GM18519 (cell line): ENCODE measurements around the gene KIAA0319L.

ENCODE experiments used
- ATAC-seq: cut with Tn5 transposase; IDR thresholded peaks from one replicate; pipeline ENCODE4 v1.9.1; 2021; ENCODE audit warnings: mild to moderate bottlenecking, moderate library complexity; ENCODE audit not compliant: unreplicated experiment, low FRiP score

The KIAA0319L gene

DNA sequence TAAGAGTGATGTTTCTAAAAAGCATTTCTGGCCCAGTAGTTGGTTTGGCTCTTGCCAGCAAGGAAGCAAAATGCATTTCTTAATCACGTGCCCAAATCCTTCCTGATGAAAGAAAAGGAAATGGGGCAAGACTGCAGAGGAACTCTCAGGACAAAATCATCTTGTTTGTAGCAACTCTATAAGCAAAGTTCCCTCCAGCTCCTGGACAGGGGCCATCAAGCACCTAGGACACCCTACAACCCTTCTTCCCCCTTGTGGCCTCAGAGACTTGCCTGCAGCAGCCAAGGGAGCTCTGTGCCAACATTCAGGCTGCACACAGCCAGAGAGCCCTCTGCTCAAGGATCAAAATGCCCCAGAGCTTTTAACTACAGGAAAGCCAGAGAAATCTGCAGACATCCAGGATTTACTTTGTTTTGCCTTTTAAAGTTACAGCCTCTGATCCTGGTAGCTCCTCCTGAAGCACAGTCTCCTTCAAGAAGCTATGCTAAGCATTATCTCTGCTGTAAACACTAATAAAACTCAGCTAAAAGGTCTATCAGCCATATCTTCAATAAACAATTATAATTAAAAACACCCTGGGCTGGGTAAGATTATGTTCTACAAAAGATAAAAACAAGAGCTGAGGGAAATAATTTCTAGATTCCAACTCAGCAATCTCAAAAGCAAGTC, 105.0 kb downstream of the KIAA0319L start:
- no peak for ATAC-seq

DNA sequence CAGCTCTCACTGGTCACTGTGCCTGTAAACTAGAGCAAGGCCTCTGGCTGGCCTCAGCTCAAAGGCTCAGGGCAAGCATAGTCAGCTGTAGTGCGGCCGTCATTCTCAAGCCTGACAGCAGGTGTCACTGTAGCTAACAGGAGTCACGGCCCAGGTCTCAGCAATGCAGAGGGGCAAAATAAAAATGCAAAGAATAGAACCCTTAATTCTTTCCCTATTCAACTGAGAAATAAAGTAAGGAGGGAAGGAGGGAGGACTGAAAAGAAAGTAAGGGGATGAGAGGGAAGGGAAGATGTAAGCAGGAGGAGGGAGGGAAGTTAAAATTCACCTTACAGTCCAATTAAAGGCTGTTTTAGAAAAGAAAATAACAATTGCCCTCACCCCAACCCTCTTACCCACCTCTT, 106.1 kb downstream of the KIAA0319L start:
- no peak for ATAC-seq

DNA sequence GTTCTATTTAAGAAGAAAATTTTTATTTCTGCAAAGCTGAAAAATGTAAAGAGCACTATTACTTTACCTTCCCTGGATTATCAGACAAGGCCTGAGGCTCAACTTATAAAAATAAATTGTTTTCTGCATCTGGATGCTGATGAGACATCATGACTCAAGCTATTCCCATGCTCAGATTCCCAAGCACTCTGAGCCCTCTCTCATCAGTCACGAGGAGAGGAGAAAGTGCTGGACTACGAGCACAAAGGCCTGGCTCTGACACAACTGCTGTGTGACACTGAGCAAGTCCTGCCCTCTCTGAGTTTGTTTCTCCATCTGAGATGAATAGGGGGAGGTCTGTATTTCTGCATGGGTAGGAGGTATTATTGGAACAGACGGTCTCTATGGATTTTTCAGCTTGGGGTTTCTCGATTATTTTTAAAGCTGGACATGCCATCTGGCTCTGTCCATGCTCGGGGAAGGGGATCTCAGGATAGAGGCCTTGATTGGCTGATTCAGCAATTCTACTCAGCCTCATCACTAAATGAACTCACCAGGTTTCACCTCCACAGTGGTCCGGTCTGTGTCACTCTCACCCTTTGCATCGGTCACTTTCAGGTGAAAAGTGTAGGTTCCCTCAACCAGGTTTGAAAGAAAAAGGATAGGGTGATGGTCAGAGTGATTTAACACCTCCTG, 107.7 kb downstream of the KIAA0319L start:
- no peak for ATAC-seq

DNA sequence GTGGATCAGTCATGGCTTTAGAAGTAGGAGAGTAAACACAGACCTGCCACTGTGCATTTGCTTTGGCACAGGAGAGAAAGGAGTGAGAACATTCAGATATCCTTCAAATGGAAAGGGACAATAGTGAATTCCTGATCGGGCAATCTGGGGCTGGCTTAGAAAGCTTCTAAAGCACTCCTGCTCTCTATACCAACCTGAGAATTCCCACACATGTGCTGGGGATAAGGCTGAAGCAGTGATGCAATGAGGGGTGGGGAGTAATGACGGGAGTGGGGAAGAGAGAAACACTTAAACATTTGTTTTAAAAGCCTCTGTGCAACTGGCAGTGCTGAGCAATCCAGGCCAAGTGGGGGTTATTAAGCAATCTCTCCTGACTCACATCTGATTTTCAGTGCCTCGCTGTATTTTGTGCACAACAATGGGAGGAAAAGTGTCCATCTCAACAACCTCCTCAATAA, 108.8 kb downstream of the KIAA0319L start:
- ATAC-seq = no peak

DNA sequence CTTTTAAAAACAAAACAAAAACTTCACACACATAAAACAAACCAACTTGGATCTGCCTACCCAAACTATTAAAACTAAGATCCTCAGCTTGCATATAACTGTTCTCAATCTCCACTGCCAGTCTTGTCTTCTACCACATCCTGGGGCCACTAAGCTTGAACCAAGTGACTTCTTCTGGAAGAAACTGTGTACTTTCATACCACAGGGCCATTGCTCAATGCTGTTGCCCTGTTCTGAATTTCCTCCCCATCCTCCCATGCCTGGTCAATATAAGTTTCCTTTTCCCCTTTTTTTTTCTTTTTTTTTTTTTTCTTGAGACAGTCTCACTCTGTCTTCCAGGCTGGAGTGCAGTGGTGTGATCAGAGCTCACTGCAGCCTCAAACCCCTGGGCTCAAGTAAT, 109.9 kb downstream of the KIAA0319L start:
- ATAC-seq = no peak

DNA sequence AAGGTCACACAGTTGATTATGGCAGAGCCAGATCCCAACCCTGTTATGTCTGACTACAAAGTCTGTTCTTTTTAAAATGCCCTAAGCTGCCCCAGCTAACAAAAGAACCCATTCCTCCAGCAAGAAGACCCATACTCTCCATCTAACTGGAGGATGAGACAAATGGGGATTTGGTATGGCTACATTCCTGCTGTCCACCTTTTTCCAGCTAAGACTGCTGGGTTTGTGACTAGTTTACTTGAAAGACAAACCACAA, 112.8 kb downstream of the KIAA0319L start:
- ATAC-seq = no peak

DNA sequence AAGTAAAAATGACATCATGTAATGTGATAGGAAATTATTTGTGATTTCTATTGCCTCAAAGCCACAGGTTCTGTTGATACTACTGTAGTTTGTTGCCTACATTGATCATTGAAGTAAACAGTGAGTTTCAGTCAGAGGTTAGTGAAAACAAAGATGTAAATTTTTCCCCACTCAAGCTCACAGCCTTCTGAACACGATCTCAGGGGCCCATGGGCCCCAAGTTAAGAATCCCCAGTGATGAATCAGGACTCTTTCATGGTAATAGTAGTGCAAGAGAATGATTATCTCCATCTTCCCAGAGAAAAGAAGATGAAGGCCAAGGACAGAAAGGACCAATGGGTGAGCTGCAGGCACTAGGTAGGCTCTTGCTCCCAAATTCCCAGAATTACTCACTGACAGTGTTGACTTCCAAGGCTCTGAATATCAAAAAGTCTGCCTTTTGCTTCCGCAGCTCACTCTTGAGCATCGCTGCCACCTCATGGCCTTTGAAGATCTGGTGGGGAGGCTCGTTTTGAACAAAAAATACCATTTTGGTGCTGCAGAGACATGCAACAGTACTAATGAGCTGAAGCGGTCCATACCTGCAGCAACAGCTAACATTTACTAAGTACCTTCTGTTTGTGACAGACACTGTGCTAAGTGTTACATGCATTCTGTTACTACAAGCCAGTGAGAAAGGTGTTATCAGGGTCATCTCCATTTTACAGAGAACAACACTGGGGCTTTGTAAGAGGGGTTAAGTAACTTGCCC, 113.3 kb downstream of the KIAA0319L start:
- ATAC-seq = no peak

DNA sequence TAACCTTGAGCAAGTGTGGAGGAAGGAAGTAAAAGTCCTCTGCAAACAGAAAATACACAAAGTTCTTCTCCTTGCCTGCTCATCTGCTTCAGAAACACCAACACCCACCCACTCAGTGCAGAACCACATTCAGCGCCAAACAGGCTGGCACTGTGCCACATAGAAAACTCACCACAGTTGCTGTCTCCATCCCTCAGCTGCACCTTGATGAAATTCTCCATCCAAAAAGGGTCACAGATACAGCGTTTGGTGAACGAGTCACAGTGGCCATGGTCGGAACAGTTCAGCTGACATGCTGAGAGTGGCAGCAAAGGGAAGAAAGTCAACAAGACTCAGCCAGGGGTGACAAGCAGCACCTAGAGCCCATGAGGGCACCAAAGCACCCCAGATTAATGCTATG, 114.5 kb downstream of the KIAA0319L start:
- ATAC-seq = no peak

DNA sequence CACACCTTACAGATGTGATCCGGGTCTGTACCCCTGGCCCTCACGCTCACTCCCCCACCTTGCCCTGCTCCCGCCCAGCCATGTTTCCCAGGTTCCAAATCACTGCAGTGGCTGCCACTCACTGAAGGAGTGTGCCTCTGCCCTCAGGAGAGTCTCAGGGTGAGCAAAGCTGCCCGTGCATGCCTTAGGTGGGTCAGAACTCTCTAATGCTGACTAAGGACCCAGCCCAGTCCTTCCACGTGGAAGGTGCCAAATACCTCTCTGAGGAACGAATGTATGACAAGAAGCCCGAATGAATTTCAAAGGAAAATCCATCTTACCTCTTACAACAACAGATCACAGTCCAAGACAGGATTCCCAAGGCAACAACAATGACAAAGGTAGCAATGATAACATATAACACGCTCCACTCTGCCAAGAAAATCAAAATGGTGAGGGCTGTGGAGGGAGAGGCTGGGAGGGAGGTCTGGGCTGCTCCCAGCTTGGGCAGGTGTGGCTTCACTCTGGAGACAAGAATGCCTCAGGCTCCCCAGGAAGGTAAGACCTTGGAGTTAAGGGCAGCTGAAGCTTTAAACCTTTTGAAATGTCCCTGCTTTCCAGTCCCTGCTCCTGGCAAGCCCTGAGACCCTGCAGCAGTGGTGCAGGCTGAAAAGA, 115.2 kb downstream of the KIAA0319L start:
- no peak for ATAC-seq

DNA sequence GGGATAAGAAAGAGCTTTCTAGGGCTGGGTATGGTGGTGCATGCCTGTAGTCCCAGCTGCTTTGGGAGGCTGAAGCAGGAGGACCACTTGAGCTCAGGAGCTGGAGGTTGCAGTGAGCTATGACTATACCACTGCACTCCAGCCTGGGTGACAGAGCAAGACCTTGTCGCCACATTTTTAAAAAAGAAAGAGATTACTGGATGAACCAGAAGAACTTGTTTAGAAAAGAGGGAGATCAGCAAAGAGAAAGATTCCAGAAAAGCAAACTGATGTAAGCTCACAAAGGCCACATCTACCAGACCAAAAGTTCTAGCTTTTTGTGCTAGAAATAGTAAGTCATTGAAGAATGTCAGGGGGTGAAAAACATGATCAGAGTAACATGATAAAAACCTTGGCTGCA, 117.6 kb downstream of the KIAA0319L start:
- ATAC-seq = no peak

DNA sequence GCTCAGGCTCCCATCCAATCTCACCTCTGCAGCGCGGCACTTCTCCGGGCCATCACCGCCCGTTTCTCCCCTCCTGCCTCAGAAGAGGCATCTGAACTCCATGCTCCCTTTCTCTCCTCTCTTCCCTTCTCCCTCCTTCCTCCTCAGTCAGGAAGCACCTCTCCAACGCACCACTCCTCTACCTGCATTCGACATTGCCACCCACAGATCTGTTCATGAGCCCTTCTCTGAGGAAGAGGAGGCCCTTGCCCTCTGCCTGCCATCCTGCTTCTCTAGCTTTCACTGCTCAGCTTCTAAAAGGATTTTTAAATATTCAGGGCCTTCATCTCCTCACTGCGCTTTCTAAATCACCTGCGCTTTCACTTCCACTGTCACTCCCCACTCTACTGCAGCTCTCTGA, 120.0 kb downstream of the KIAA0319L start:
- no peak for ATAC-seq

DNA sequence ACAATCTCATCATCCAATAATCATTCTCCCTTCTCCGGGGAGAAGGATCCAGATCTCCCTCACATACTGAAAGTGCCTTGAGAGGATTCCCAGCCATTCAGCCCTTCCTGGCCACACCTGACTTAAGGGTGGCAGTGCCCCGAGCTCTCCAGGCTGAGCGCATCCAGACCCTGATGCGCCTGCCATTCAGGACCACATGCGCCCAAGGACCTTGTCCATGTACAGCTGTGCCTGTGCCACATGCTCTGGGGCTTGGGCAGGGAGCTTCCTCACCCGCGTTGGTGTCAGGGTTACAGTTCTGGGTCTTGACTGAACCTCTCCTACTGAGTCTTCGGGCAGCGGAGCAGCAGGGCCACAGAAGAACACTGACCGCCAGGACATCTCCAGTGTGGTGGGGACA, 121.1 kb downstream of the KIAA0319L start:
- no peak for ATAC-seq

DNA sequence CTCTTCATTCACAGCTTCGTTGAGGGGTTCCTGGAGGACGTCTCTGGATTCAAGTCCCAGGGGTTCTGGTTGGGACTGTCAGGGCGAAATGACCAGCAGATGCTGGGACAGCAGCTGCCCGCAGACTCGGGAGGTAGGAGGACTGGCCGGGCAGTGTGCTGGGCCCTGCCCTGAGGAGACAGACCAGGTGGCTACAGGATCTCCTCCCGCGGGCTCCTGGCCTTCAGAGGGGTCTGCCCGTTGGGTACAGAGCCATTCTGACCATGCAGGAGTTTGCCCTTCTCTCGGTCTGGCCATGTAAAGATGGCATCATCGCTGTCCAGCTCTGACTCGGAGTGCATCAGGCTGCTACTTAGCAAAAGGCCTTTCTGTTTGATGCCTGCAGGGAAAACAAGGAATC, 122.5 kb downstream of the KIAA0319L start:
- no peak for ATAC-seq

DNA sequence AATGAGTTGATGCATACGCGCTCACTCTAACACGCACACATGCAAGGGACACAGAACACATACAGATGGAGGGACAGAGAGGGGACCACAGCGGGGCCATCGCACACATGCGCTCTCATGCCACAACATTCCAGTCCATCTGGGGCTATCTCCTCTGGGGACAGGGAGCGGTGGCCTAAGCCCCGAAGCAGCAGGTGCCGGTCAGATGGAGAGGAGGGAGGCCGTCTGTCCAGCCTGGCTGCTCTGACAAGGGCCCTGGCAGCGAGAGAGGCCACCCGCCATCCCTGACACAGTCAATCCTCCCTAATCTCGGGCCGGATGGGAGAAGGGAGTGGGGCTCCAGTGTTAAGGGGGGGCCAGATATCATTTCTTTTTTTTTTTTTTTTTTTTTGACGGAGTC, 123.5 kb downstream of the KIAA0319L start:
- ATAC-seq = no peak

DNA sequence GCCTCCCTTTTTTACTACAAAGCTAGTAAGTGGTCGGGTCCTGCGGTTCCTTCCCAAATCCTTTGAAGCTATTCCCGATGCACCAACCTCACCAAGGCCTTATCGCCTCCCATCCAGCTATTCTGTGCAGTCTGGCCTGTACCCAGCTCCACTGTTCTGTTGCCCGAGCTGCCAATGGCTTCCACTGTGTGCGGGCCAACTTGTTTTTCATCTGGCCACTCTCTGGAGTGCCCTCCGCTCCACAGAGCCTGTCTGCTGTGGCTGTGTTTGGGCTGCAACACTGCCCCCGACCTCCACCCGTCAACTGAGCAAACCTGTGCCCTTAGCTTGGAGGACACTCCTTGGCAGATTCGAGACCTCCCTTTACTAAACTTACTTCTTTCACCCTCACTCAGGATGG, 125.0 kb downstream of the KIAA0319L start:
- ATAC-seq = no peak

DNA sequence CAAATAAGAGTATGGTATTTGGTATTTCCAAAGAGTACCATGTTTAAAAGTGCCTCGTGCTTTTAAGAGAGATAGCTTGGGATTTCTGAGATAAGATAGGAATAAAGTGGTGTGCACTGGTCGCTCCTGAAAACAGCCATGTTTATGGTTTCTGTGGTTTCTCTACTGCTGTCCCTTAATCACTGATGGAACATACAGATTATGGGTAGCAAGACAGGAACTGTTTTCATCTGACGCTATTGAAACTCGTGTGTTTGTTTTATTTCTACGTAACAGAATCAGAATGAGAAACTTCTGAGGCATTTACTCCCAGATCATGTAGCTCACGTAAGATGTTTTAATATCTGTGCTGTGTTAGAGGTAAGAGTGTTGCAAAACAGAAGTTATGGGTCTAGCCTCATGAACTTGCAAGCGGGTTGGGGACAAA, 126.0 kb downstream of the KIAA0319L start:
- ATAC-seq = no peak

DNA sequence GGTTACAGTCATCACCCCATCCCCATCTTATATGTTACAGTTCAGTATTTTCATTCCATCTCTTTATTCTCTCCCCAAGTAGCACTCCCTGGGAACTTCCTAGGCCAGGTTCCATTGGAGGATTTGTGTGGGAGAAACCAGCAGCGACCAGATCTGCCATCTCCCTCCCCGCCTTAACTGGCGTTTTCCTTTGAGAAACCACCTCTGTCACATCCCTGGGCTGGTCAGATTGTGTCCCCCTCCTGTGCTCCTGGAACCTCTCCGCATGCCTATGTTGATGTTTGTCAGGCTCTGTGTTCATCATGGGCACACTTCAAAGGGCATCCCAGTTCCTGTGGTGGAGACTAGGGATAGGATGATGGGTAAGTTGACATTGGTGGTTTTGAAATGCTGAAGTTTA, 126.4 kb downstream of the KIAA0319L start:
- ATAC-seq = no peak

DNA sequence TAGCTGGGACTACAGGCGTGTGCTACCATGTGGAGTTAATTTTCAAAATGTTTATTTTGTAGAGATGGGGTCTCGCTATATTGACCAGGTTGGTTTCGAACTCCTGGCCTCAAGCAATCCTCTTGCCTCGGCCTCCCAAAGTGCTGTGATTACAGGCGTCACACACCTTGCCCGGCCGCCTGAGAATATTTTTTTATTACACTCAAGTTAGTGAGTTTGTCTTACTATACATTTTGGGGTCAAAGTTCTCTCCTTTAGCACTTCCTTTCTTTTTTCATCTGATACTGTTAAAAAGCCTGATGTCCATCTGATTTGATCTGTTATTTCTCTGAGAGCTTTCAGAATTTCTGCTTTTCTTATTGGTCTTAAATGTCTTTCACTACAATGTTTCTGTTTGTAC, 128.8 kb downstream of the KIAA0319L start:
- no peak for ATAC-seq

DNA sequence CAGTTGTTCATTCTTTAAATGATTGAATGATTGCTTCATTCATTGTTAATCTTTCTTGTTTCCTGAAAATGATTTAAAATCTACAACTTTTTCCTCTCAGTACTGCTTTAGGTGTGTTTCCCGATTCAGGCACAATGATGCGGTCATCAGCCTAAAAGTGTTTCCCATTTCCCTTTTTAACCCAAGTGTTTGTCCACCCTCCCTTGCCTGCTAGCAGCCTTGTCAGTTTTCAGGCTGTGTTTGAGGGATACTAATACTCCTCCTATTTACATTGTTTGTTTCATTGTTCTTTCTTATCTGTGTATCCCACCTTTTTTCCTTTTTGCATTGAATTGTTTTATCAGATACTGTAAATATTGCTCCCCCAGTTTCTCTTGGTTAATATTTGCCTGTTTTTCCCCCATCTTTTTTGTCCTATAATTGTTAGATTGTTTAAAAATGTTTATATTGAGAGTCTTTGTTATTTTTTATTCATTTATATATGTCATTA, 131.1 kb downstream of the KIAA0319L start:
- no peak for ATAC-seq

DNA sequence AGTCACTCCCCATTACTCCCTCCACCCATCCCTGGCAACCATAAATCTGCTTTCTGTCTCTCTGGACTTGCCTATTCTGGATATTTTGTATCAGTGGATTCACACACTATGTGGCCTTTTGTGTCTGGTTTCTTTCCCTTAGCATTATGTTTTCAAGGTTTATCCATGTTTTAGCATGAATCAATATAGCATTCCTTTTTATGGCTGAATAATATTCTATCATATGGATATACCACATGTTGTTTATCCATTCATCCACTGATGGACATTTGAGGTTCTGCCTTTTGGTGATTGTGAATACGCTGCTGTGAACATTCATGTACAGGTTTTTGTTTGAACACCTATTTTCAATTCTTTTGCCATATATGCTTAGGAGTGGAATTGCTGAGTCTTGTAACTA, 148.3 kb downstream of the KIAA0319L start:
- no peak for ATAC-seq

DNA sequence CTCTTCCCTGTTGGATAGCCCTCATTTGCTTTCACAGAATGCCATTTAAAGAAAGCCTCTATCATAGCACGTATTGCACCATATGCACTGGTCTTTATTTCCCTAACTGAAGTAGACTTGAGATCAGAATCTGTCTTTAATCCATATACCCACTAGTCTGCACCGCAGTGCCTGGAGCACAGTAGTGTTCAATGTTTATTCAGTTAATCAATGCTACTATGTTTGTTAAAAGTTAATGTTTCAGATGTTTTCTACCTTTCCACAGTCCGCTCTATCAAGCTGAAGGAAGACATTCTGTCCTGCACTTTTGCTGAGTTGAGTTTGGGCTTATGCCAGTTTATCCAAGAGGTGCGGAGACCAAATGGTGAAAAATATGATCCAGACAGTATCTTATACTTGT, 149.5 kb downstream of the KIAA0319L start:
- ATAC-seq = no peak
